HepG2 (cell line): Measurements from ENCODE around the gene SIRT7. TPM values are rescaled to one million over a fixed set of nuclear protein-coding genes. Genes with fewer than 3 reads are reported as not detected.

Experiments
- DDIT3 ChIP-seq: sonication (generic); formaldehyde crosslinking; IDR thresholded peaks from 2 replicates; pipeline ENCODE4 v1.4.0; 2020; ENCODE audit warnings: mild to moderate bottlenecking, missing genetic modification reagents
- HDAC2 ChIP-seq: sonication (generic); formaldehyde crosslinking; IDR thresholded peaks from 2 replicates; pipeline ENCODE4 v1.4.0; 2020; ENCODE audit warnings: missing genetic modification reagents
- MAFK ChIP-seq, 2 experiments: IDR thresholded peaks in 1 of 2; conservative IDR thresholded peaks in 1 of 2; 2 replicates each; pipeline ENCODE4 v1.6.1; 2011; ENCODE audit warnings: improper control_type of control experiment in 2 of 2, low read length in 2 of 2
- MEF2D ChIP-seq: sonication (generic); formaldehyde crosslinking; IDR thresholded peaks from 2 replicates; pipeline ENCODE4 v1.5.1; 2020; ENCODE audit warnings: mild to moderate bottlenecking, missing genetic modification reagents
- ZNF253 ChIP-seq: sonication (generic); formaldehyde crosslinking; IDR thresholded peaks from 2 replicates; pipeline ENCODE4 v1.8.0; 2022; ENCODE audit warnings: mild to moderate bottlenecking, missing genetic modification reagents, borderline replicate concordance
- ZNF672 ChIP-seq: sonication (generic); formaldehyde crosslinking; IDR thresholded peaks from 2 replicates; pipeline ENCODE4 v1.8.1; 2022; ENCODE audit warnings: missing genetic modification reagents
- ZNF816 ChIP-seq: sonication (generic); formaldehyde crosslinking; IDR thresholded peaks from 2 replicates; pipeline ENCODE4 v1.8.0; 2022; ENCODE audit warnings: missing genetic modification reagents, mild to moderate bottlenecking, borderline replicate concordance
- ZNF891 ChIP-seq: sonication (generic); formaldehyde crosslinking; IDR thresholded peaks from 2 replicates; pipeline ENCODE4 v1.5.0; 2020; ENCODE audit warnings: mild to moderate bottlenecking, missing genetic modification reagents
- ZSCAN21 ChIP-seq: sonication (generic); formaldehyde crosslinking; IDR thresholded peaks from 2 replicates; pipeline ENCODE4 v1.8.0; 2022; ENCODE audit warnings: mild to moderate bottlenecking, missing genetic modification reagents, moderate library complexity, borderline replicate concordance
- polyA plus RNA-seq, 8 experiments: library from polyadenylated mRNA; depleted of rRNA in 3 of 8; stranded (reverse) in 7 of 8; unstranded in 1 of 8; fragments of >200 nt; fragmentation: Illumina TruSeq in 4 of 8; extraction: Trizol in 4 of 8; gene quantifications; 2 replicates each; pipeline versions ENCODE4 v1.2.1 to v1.2.3, GENCODE V29; 2011 to 2016; ENCODE audit warnings: low read depth in 4 of 8, missing spikeins in 1 of 8, mixed read lengths in 1 of 8; ENCODE audit not compliant: insufficient read depth in 1 of 8
- total RNA-seq, 5 experiments: library from RNA; depleted of rRNA; stranded (reverse); fragments of >200 nt; fragmentation: Illumina TruSeq; extraction: Trizol; gene quantifications; 2 replicates each; pipeline ENCODE4 v1.2.3, GENCODE V29; 2016; ENCODE audit warnings: low read depth in 1 of 5
- TF ChIP-seq, protein P1 (sequence below), 2 experiments: sonication (generic) in 1 of 2; formaldehyde crosslinking in 1 of 2; IDR thresholded peaks; 2 replicates each; pipeline versions ENCODE4 v1.4.0 to v1.6.1; 2016 to 2020; ENCODE audit warnings: borderline replicate concordance in 1 of 2, low read depth in 1 of 2, mild to moderate bottlenecking in 1 of 2, missing genetic modification reagents in 1 of 2
- TF ChIP-seq, protein P2 (sequence below): sonication (generic); formaldehyde crosslinking; IDR thresholded peaks from 2 replicates; pipeline ENCODE4 v1.5.1; 2020; ENCODE audit warnings: mild to moderate bottlenecking, moderate library complexity, missing genetic modification reagents
- TF ChIP-seq, protein P3 (sequence below): sonication (generic); formaldehyde crosslinking; IDR thresholded peaks from 2 replicates; pipeline ENCODE4 v1.5.0; 2020; ENCODE audit warnings: mild to moderate bottlenecking, missing genetic modification reagents
- TF ChIP-seq, protein P4 (sequence below): sonication (generic); formaldehyde crosslinking; IDR thresholded peaks from 2 replicates; pipeline ENCODE4 v1.4.0; 2020; ENCODE audit warnings: missing genetic modification reagents

The SIRT7 gene
- total and polyA plus RNA-seq, 2 of the 13 experiments (the other 11 are each of a cell fraction or from before 2014, with no cell fraction given), result 8.3 to 24.8 TPM

- no peak for TF ChIP-seq MAFK (conservative IDR thresholded peaks at IDR 0.05 in 1 of 2, IDR thresholded peaks at IDR 0.05 in 1 of 2; ENCODE audit: low read length in 2 of 2)
- no peak for TF ChIP-seq HDAC2
- TF ChIP-seq, protein P1, sequence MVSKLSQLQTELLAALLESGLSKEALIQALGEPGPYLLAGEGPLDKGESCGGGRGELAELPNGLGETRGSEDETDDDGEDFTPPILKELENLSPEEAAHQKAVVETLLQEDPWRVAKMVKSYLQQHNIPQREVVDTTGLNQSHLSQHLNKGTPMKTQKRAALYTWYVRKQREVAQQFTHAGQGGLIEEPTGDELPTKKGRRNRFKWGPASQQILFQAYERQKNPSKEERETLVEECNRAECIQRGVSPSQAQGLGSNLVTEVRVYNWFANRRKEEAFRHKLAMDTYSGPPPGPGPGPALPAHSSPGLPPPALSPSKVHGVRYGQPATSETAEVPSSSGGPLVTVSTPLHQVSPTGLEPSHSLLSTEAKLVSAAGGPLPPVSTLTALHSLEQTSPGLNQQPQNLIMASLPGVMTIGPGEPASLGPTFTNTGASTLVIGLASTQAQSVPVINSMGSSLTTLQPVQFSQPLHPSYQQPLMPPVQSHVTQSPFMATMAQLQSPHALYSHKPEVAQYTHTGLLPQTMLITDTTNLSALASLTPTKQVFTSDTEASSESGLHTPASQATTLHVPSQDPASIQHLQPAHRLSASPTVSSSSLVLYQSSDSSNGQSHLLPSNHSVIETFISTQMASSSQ (IDR thresholded peaks at IDR 0.05; ENCODE audit: low read depth), result no peak
- TF ChIP-seq, protein P1 (CRISPR knock-in tag; IDR thresholded peaks at IDR 0.05; ENCODE audit: borderline replicate concordance), result no peak
- TF ChIP-seq ZSCAN21 (CRISPR knock-in tag), result no peak
- TF ChIP-seq, protein P2, sequence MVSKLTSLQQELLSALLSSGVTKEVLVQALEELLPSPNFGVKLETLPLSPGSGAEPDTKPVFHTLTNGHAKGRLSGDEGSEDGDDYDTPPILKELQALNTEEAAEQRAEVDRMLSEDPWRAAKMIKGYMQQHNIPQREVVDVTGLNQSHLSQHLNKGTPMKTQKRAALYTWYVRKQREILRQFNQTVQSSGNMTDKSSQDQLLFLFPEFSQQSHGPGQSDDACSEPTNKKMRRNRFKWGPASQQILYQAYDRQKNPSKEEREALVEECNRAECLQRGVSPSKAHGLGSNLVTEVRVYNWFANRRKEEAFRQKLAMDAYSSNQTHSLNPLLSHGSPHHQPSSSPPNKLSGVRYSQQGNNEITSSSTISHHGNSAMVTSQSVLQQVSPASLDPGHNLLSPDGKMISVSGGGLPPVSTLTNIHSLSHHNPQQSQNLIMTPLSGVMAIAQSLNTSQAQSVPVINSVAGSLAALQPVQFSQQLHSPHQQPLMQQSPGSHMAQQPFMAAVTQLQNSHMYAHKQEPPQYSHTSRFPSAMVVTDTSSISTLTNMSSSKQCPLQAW (CRISPR knock-in tag), result peak; percentile 70; the same call in 1 of the 2 replicates
- TF ChIP-seq ZNF253 (CRISPR knock-in tag), result no peak
- TF ChIP-seq ZNF816 (CRISPR knock-in tag), result no peak
- TF ChIP-seq ZNF891 (CRISPR knock-in tag), result 0 out of 2 replicates have a peak, but pooled peaks have one; percentile 65
- no peak for TF ChIP-seq ZNF672 (CRISPR knock-in tag)
- TF ChIP-seq, protein P3, sequence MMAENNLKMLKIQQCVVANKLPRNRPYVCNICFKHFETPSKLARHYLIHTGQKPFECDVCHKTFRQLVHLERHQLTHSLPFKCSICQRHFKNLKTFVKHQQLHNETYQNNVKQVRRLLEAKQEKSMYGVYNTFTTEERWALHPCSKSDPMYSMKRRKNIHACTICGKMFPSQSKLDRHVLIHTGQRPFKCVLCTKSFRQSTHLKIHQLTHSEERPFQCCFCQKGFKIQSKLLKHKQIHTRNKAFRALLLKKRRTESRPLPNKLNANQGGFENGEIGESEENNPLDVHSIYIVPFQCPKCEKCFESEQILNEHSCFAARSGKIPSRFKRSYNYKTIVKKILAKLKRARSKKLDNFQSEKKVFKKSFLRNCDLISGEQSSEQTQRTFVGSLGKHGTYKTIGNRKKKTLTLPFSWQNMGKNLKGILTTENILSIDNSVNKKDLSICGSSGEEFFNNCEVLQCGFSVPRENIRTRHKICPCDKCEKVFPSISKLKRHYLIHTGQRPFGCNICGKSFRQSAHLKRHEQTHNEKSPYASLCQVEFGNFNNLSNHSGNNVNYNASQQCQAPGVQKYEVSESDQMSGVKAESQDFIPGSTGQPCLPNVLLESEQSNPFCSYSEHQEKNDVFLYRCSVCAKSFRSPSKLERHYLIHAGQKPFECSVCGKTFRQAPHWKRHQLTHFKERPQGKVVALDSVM, result 0 out of 2 replicates have a peak, but pooled peaks have one; percentile 38
- TF ChIP-seq, protein P4, sequence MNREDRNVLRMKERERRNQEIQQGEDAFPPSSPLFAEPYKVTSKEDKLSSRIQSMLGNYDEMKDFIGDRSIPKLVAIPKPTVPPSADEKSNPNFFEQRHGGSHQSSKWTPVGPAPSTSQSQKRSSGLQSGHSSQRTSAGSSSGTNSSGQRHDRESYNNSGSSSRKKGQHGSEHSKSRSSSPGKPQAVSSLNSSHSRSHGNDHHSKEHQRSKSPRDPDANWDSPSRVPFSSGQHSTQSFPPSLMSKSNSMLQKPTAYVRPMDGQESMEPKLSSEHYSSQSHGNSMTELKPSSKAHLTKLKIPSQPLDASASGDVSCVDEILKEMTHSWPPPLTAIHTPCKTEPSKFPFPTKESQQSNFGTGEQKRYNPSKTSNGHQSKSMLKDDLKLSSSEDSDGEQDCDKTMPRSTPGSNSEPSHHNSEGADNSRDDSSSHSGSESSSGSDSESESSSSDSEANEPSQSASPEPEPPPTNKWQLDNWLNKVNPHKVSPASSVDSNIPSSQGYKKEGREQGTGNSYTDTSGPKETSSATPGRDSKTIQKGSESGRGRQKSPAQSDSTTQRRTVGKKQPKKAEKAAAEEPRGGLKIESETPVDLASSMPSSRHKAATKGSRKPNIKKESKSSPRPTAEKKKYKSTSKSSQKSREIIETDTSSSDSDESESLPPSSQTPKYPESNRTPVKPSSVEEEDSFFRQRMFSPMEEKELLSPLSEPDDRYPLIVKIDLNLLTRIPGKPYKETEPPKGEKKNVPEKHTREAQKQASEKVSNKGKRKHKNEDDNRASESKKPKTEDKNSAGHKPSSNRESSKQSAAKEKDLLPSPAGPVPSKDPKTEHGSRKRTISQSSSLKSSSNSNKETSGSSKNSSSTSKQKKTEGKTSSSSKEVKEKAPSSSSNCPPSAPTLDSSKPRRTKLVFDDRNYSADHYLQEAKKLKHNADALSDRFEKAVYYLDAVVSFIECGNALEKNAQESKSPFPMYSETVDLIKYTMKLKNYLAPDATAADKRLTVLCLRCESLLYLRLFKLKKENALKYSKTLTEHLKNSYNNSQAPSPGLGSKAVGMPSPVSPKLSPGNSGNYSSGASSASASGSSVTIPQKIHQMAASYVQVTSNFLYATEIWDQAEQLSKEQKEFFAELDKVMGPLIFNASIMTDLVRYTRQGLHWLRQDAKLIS (CRISPR knock-in tag), result peak; percentile 85; the same call in 1 of the 2 replicates
- no peak for TF ChIP-seq MEF2D
- no peak for TF ChIP-seq DDIT3
Measured at GRCh38 chr17:81958633-81959342, 40.8 kb upstream of the SIRT7 start (continued).
